ENCODE data around the gene CCNJL.

DNA sequence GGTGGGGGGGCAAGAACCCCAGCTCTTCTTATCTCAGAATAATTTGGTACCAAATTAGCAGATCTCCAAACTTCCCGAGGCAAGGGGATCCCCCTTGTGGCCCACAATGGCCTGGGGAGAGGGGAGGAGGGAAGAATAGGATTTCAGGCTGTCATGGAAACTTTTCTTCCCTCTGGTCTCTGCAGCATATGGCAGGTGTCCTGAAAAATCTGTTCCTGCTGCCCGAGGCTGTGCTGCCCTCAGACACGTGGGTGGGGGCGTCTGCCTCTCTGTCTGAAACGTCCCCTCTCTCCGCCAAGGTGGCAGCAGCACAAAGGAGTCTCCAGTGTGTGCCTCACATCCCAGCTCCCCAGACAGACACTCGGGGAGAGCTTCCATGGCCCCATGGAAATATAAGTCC lies 34.0 kb downstream of the CCNJL start:
- TF ChIP-seq, protein P1, sequence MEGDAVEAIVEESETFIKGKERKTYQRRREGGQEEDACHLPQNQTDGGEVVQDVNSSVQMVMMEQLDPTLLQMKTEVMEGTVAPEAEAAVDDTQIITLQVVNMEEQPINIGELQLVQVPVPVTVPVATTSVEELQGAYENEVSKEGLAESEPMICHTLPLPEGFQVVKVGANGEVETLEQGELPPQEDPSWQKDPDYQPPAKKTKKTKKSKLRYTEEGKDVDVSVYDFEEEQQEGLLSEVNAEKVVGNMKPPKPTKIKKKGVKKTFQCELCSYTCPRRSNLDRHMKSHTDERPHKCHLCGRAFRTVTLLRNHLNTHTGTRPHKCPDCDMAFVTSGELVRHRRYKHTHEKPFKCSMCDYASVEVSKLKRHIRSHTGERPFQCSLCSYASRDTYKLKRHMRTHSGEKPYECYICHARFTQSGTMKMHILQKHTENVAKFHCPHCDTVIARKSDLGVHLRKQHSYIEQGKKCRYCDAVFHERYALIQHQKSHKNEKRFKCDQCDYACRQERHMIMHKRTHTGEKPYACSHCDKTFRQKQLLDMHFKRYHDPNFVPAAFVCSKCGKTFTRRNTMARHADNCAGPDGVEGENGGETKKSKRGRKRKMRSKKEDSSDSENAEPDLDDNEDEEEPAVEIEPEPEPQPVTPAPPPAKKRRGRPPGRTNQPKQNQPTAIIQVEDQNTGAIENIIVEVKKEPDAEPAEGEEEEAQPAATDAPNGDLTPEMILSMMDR (IDR thresholded peaks at IDR 0.05), result peak; percentile 26
- TF ChIP-seq EZH2phosphoT487 (IDR thresholded peaks at IDR 0.05) (no peak), EZH2 (IDR thresholded peaks at IDR 0.05) (no peak)
